GM21515 (cell line): ENCODE data around the gene SERPINA1.

Experiments
- ATAC-seq: cut with Tn5 transposase; IDR thresholded peaks from one replicate; pipeline ENCODE4 v1.9.1; 2021; ENCODE audit not compliant: unreplicated experiment

Gene SERPINA1

DNA sequence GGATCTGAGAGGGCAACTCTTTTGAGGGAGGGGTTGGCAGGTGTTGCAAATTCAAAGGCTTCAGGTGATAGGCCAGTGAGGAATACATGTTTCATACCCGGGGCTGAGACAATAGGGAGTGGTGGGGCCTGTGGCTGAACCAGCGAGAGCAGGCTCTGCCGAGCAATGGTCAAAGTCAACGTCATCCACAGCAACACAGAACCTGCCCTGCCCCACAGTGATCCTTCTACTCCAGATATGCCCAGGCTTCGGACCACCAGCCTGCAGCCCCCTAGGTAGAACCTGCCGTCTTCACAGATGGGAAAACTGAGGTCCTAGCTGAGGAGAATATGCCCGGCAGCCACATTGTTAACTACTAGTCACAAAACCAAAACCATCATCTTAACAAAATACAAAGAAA lies 4.1 kb downstream of the SERPINA1 start:
- no peak for ATAC-seq

DNA sequence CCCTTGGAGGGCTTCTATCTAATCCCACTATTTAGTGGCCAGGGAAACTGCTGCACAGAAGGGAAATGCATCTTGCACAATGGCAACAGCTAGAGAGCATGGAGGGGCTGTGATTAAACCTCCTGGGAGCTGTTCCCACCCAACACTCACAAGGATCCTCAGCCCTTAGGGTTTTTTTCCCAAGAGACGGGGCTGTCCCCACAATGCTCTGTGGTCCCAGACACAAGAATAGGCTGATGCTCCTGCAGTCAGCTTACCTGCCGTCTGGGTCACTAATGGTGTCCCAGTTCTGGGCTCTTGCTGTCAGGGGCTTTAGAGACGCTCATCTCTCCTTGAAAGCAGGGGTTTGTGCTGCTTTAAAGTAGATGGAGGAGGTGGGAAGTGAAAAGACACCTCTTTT lies 4.6 kb downstream of the SERPINA1 start:
- ATAC-seq: no peak

DNA sequence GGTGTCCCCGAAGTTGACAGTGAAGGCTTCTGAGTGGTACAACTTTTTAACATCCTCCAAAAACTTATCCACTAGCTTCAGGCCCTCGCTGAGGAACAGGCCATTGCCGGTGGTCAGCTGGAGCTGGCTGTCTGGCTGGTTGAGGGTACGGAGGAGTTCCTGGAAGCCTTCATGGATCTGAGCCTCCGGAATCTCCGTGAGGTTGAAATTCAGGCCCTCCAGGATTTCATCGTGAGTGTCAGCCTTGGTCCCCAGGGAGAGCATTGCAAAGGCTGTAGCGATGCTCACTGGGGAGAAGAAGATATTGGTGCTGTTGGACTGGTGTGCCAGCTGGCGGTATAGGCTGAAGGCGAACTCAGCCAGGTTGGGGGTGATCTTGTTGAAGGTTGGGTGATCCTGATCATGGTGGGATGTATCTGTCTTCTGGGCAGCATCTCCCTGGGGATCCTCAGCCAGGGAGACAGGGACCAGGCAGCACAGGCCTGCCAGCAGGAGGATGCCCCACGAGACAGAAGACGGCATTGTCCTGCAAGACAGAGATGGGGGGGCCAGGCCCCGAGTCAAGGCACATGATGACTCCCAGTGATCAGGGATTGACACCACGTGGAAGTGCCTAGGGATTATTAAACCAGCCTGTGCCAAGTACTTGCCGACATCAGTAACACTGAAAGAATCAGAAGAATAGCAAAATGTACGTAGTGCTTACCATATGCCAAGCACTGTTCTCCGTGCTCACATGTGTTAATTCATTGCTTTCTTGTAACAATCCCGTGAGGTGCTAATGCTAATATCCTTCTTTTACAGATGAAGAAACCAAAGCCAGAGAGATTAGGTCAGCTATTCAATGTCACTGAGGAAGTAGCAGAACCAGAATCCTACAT lies 5.4 kb downstream of the SERPINA1 start:
- ATAC-seq: no peak

DNA sequence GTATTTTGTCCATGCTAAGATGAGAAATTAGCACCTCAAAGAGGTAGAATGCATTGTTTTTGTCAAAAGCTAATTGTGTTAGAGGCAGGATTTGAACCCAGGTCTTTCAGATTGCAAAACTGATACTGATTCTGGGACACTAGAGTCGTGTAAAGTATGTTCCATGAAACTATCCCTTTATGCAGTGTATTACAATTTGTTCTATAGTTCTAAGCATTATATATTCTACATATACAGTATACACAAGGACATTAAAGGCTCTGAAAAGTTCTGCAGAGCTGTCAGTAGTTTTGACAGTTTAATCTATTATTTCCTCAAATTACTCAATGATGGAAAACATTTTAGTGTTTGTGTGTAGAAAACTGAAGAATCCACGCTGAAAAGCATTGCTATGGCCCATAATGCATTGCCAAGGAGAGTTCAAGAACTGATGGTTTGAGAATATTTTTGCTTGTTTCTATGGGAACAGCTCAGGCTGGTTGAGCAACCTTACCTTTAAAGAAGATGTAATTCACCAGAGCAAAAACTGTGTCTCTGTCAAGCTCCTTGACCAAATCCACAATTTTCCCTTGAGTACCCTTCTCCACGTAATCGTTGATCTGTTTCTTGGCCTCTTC lies 6.2 kb downstream of the SERPINA1 start:
- no peak for ATAC-seq

DNA sequence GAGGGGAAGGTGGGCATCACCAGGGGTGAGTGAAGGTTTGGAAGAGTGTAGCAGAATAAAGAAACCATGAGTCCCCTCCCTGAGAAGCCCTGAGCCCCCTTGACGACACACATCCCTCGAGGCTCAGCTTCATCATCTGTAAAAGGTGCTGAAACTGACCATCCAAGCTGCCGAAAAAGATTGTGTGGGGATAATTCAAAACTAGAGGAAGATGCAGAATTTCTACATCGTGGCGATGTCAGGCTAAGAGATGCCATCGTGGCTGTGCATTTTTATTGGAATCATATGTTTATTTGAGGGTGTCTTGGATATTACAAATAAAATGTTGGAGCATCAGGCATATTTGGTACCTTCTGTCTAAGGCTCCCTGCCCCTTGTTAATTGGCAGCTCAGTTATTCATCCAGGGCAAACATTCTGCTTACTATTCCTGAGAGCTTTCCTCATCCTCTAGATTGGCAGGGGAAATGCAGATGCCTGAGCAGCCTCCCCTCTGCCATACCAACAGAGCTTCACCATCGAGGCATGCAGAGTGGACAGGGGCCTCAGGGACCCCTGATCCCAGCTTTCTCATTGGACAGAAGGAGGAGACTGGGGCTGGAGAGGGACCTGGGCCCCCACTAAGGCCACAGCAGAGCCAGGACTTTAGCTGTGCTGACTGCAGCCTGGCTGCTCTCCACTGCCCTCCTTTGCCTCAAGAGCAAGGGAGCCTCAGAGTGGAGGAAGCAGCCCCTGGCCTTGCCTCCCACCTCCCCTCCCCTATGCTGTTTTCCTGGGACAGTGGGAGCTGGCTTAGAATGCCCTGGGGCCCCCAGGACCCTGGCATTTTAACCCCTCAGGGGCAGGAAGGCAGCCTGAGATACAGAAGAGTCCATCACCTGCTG lies 7.0 kb downstream of the SERPINA1 start:
- no peak for ATAC-seq

DNA sequence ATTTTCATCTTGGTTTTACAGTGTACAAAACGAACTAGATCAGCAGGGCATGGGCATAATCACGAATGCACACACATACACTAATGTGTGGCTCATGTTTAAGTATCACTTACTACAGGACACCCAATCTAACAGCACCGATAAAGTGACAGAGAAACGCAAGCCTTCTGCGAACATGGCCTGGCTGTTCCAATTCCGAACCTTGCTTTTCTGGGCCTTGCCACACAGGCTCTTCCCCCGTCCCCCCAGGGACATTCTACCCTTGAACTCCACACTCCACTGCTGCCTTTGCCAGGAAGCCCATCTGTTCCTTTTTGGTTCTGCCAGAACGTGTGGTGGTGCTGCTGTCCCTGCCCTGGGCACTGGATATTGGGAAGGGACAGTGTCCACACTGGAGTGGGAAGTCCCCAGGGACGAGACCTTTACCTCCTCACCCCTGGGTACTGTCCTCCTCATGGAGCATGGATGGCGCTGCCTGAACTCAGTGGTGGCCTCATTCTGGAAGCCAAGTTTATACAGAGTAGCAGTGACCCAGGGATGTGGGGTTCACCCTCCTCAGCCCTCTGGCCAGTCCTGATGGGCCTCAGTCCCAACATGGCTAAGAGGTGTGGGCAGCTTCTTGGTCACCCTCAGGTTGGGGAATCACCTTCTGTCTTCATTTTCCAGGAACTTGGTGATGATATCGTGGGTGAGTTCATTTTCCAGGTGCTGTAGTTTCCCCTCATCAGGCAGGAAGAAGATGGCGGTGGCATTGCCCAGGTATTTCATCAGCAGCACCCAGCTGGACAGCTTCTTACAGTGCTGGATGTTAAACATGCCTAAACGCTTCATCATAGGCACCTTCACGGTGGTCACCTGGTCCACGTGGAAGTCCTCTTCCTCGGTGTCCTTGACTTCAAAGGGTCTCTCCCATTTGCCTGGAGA lies 7.9 kb downstream of the SERPINA1 start:
- ATAC-seq: no peak

DNA sequence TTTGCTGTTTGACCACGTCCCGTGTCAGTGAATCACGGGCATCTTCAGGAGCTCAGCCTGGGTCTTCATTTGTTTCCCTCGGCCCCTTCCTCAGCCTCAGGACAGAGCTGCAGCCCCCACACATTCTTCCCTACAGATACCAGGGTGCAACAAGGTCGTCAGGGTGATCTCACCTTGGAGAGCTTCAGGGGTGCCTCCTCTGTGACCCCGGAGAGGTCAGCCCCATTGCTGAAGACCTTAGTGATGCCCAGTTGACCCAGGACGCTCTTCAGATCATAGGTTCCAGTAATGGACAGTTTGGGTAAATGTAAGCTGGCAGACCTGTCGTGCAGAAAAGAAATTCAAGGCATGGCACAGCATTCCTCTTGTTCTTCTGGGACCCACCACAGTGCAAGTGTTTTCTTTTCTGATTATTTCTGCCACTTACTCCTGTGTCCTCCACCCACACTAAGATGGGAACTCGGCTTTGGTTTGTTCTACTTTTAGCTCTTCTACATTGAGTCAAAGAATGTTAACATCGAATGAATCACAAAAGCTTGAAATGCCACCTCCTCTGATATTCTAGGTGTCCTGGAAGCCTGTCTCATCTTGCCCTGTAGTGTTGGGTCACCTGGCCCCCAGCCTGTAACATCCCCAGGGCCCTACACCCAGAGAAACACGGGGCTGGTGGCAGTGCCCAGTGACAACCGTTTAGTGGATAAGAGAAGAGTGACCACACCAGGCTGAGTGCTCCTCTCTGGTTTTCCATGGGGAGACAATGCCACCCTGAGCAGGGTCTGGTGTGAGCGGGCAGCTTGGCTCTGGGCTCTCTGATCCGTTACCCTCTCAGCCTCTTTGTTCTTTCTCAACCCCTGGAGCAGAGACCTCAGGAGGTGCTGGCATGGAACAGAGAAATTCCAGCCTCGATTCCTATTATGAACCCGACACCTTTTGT lies 8.8 kb downstream of the SERPINA1 start:
- ATAC-seq: no peak

DNA sequence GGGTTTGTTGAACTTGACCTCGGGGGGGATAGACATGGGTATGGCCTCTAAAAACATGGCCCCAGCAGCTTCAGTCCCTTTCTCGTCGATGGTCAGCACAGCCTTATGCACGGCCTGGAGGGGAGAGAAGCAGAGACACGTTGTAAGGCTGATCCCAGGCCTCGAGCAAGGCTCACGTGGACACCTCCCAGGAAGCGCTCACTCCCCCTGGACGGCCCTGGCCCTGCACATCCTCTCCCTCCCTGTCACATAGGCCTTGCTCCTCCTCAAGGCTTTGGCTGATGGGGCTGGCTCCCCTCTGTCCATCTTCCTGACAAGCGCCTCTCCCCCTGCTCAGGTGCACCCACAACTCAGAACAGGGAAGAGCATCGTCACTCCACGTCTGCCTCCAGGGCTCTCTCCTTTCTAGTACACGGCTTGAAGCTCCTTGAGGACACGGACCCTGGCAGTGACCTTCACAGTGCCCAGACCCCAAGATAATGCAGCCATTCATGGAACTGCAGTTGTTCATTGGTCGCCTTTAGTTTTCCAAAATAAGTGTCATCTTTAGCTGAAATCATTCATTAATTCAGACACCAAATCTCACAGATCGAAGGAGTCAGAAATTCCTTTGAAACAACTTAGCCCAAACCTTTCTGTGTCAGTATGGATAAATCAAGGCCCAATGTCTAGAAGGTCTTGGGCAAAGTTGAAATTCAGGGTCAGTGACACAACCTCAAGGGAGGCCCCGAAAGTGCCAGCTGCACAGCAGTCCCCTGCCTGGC lies 9.7 kb downstream of the SERPINA1 start:
- no peak for ATAC-seq

DNA sequence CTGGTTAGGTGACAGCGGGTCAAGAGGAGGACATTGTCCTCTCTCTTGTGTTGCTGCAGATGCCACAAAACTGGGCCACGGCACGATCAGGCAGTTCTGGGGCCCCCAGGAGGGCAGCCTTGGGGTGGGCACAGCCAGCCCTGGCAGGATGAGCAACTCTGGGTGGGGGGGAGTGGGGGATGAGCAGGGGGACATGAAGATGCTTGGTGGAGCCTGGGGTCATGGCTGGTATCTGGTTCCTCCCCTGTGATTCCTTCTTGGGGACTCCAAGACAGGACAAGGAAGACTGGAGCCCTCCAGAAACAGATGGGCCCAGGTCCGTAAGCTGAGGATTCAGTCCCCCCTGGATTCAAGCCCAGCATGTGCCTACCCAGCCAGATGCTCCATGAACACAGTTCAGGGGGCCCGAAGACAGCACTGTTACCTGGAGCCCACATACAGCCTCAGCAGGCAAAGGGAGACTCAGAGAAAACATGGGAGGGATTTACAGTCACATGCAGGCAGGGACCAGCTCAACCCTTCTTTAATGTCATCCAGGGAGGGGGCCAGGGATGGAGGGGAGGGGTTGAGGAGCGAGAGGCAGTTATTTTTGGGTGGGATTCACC lies 10.4 kb downstream of the SERPINA1 start:
- no peak for ATAC-seq

DNA sequence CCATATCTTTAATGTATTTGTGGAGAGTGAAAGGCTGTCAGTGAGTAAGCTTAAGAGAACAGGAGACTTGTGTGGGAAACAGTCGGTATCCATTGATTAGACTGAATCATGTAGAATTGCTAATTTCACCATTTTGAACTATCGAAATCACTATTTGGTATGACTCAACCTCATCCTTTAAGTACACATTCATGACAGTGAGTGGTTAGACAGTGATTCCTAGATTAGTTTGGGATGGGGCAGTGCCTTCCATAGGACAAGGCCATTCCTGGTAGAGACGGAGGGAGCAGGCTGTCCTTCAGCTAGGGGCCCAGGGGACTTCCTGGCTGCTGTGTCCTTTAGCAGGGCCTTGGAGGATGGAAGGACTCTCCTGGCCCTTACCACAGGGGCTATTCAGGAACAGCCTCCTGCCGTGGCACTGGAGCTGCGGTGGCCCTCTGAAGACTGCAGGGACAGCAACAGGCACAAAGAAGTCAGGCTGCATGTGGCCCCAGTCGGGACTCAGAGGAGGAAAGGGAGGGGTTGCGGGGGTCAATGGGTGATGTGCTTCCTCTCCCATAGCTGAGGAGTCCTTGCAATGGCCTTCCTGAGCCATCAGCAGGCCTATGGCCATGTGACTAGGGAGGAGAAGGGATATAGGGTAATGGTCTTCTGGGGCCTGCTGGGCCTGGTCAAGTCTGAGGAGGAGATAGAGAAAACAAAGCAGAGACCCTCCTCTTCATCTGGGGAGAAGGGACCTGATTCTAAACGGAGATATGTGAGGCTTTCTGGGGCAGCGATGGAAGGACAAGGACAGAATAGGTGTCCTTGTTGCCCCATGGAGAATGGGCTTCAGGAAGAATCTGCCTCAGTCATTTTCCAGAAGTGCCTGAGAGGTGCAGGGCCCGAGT lies 11.2 kb downstream of the SERPINA1 start:
- no peak for ATAC-seq

DNA sequence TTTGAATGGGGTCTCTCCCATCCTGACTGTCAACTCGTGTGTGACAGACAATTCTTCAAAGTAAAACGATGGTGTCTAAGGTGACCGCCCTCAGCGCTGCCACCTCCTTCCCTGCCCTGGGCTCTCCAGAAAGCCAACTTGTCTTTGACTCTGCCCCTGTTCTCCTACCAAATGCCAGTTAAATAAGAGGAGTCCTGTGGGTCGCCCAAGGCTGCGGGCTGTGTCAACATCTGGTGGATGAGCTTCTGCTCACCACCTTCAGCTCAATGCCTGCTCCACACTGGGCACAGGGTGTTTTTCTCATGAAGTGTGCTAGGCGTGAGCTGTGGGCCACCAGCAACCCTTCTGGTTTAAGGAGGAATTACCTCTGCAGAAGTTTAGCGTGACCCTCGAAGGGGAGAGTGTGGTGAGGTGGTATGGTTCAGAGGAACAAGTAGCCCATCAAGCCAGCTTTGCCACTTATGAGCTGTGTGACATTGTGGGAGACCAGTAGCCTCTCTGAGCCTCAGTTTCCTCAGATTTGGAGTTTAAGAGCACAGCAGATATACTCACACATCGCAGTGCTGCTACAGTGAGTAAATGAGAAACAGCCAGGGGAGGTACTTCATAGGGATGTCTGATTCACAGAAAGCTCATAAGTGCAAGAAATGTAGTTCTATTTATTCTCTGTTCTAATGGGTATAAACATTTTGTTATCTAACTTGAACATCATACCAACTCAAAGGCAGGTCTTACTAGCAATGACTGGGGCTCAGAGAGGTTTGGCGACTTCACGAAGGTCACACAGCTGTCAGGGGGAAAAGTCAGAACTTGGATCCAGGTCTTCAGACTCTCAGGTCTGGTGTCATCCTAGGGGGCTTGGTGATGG lies 12.1 kb downstream of the SERPINA1 start:
- ATAC-seq: no peak

DNA sequence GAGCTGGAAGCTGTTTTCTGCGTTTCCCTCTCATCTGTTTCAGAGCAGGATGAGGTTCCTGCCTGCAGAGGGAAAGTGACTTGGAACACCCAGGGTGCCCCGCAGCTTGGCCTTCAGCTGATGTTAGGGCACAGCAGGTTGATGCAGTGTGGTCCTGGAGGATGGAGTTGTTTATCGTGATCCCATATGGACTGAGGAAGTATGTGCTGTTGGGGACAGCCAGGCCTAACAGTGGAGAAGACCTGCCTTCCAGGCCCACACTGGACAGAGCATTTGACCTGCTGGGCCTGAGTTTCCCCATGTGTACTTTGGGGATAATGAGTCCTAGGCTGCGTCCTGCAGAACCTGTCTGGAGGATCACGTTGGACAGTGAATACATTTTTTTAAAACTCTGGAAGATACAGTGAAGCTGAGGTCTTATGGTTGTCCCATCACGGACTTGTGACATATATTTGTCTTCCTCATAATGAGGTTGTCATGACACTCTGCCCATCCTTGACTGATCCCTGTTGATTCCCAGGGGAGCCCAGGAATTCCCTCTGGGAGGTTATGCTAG lies 12.8 kb downstream of the SERPINA1 start:
- no peak for ATAC-seq

DNA sequence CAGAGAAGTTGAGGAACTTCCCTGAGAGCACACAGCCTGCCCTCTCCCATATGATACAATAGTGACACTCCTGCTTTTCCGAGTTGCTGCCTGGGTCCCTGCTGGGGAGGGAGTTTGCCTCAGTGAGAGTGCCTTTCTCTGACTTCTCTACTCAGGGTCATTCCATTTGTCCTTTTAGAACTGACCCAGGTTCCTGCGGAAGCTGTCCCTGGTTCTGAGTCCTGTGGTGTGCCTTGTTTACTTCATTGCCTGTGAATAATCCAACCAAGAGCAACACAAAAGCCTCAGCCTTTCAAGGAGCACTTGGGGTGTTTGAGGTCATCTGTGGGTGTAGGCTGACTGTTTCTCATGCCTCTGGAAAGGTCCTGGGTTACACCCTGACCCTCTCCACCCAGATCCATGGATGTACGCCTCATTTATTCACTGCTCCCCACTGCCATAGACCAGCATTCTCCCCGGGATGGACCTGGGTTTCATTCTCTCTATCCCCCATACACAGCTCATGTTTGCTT lies 13.6 kb downstream of the SERPINA1 start:
- ATAC-seq: no peak

DNA sequence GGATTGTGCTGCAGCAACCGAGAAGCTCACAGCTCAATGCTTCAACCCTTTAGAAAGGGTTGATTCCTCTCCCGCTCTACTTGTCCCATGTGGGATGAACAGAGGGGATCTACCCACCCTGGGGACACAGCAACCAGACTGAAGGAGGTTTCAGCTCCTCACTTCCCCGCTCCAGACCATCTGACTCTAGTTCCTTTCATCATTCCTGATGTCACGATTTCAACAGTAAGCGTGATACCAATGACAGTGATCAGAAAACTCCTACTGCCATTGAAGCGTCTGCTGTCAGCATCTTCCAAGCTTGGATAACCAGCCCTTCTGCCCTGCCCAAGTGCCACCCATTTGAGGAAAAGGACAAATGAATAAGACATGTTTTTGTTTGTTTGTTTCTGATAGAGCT lies 14.3 kb downstream of the SERPINA1 start:
- no peak for ATAC-seq

DNA sequence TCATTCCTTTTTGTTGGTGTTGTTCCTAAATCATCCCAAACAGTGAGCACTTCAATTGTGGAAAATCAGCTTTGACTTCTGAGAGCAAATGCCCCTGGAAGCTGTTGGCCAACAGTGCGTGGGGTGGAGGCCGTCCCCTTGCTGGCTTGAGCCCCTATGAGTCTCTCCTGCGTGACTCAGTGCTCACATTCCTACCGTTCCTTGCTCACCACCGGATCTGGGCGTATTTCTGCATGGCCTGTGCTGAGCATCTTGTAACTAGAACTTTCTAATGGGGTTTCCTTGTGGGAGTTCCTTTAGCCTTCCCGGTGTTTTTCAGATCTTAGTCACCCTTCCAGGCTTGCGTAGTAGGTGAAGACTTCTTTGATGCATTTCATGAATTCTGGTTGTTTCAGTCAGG lies 14.7 kb downstream of the SERPINA1 start:
- no peak for ATAC-seq
